GM23248 (cell line): ENCODE data around the gene EVA1C. TPM values are rescaled to one million over a fixed set of nuclear protein-coding genes. Genes with fewer than 3 reads are reported as not detected.

ENCODE experiments used
- DNase-seq: peaks from one replicate; pipeline ENCODE4 v3.0.0-alpha.2; 2015
- H2AFZ ChIP-seq: fragments of 200-600 bp; sonication (generic); 2 replicates; pipeline ENCODE4 v1.6.1; 2016; ENCODE audit warnings: antibody characterized with exemption
- H3F3A ChIP-seq: fragments of 200-600 bp; sonication (generic); 2 replicates; pipeline ENCODE4 v1.6.1; 2016; ENCODE audit warnings: mild to moderate bottlenecking, antibody characterized with exemption, mixed run types; ENCODE audit not compliant: insufficient read depth
- H3K27ac ChIP-seq: fragments of 200-600 bp; sonication (generic); 2 replicates; pipeline ENCODE4 v1.5.1; 2016; ENCODE audit warnings: mild to moderate bottlenecking
- H3K27me3 ChIP-seq: fragments of 200-600 bp; sonication (generic); replicated peaks from 2 replicates; pipeline ENCODE4 v1.6.1; 2016; ENCODE audit warnings: mild to moderate bottlenecking; ENCODE audit not compliant: insufficient read depth
- H3K36me3 ChIP-seq: fragments of 200-600 bp; sonication (generic); 2 replicates; pipeline ENCODE4 v1.6.1; 2016; ENCODE audit warnings: low read depth, mild to moderate bottlenecking
- H3K4me1 ChIP-seq: fragments of 200-600 bp; sonication (generic); 2 replicates; pipeline ENCODE4 v1.6.1; 2016; ENCODE audit warnings: mild to moderate bottlenecking; ENCODE audit not compliant: insufficient read depth
- H3K4me2 ChIP-seq: fragments of 200-600 bp; sonication (generic); one replicate; pipeline ENCODE4 v1.6.1; 2016; ENCODE audit warnings: mild to moderate bottlenecking; ENCODE audit not compliant: unreplicated experiment
- H3K4me3 ChIP-seq: fragments of 200-600 bp; sonication (generic); 2 replicates; pipeline ENCODE4 v1.5.1; 2016; ENCODE audit warnings: mild to moderate bottlenecking
- H3K79me2 ChIP-seq: fragments of 200-600 bp; sonication (generic); 2 replicates; pipeline ENCODE4 v1.6.1; 2016; ENCODE audit warnings: mild to moderate bottlenecking; ENCODE audit not compliant: insufficient read depth
- H3K9ac ChIP-seq: fragments of 200-600 bp; sonication (generic); 2 replicates; pipeline ENCODE4 v1.6.1; 2016; ENCODE audit warnings: mild to moderate bottlenecking
- H3K9me2 ChIP-seq: fragments of 200-600 bp; sonication (generic); 2 replicates; pipeline ENCODE4 v1.6.1; 2016; ENCODE audit warnings: mixed run types, mild to moderate bottlenecking, moderate library complexity; ENCODE audit not compliant: insufficient read depth
- H3K9me3 ChIP-seq: fragments of 200-600 bp; sonication (generic); one replicate; pipeline ENCODE4 v1.6.1; 2017; ENCODE audit warnings: low read depth
- H4K20me1 ChIP-seq: fragments of 200-600 bp; sonication (generic); 2 replicates; pipeline ENCODE4 v1.6.0; 2016; ENCODE audit not compliant: insufficient read depth
- EZH2 ChIP-seq: fragments of 200-600 bp; sonication (generic); IDR thresholded peaks from 2 replicates; pipeline ENCODE4 v1.6.1; 2018; ENCODE audit warnings: antibody characterized with exemption, mild to moderate bottlenecking; ENCODE audit not compliant: insufficient read depth, poor library complexity, severe bottlenecking
- EZH2phosphoT487 ChIP-seq: fragments of 200-600 bp; sonication (generic); IDR thresholded peaks from 2 replicates; pipeline ENCODE4 v1.6.1; 2018; ENCODE audit warnings: antibody characterized with exemption, moderate library complexity, mild to moderate bottlenecking, low read depth; ENCODE audit not compliant: insufficient read depth
- WGBS, 2 experiments: methylation state at CpG; one replicate each; pipeline ENCODE4 v1.1.6; 2015 to 2017; ENCODE audit warnings: low lambda C conversion rate in 2 of 2, low coverage in 1 of 2; ENCODE audit errors: missing lambda C conversion rate in 2 of 2; 5-methylcytosine and 5-hydroxymethylcytosine counted together
- in situ Hi-C: fragments of 300-500 bp; cut with MboI; formaldehyde crosslinking; loops from 2 replicates; pipeline ENCODE4 v1.15.0; 2020
- polyA plus RNA-seq: library from polyadenylated mRNA; unstranded; fragments of >200 nt; fragmentation: Nextera tagmentation; extraction: Ambion mirVana; gene quantifications from 2 replicates; pipeline ENCODE4 v1.2.1, GENCODE V29; 2016
- total RNA-seq: library from RNA; depleted of rRNA; stranded (reverse); fragments of >200 nt; shearing (Covaris generic); gene quantifications from 2 replicates; pipeline ENCODE4 v1.2.3, GENCODE V29; 2014

Gene EVA1C
- total and polyA plus RNA-seq, 2 experiments from 2014 or later = 1.9 to 2.2 TPM

DNA sequence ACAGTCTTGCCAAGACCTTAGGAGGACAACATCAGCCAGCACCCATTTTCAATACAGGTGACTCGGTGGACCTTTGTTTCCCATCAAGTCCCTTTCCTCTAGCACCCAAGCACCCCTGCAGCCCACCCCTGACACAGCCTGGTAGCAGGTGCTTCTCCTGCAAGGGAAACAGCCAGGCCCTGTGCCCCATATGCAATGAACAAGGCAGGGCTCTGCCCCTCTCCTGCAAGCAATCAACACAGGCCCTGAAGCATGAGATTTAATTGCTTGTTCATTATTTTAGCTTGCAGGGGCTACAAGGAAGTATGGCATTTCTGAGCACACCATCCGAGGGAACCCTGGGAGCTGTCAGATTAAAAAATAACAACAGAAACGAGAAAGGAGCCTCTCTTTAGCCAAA lies 137.4 kb downstream of the EVA1C start:
- H3K27me3 ChIP-seq = no peaks in the 10 kb centered on the region
- 69 to 70% methylated on average over 3 of the region's 3 CpGs for WGBS, 2 experiments
- H3K9me2 ChIP-seq = no peaks in the 10 kb centered on the region
- no peak for TF ChIP-seq EZH2
- no peak for TF ChIP-seq EZH2phosphoT487
- H3K79me2 ChIP-seq = no peaks in the 10 kb centered on the region
- peaks cover 5% of the 10 kb centered on the region; the same call in 1 of the 2 replicates for H3F3A ChIP-seq
- no peaks in the 10 kb centered on the region for H3K36me3 ChIP-seq
- H3K9me3 ChIP-seq = no peaks in the 10 kb centered on the region
- DNase-seq = no peak
- H3K4me2 ChIP-seq = no peak overlapping the region
- H3K4me1 ChIP-seq = peaks cover 4% of the 10 kb centered on the region; the same call in 1 of the 2 replicates
- no peak overlapping the region for H2AFZ ChIP-seq
- H3K4me3 ChIP-seq = no peak overlapping the region
- H3K27ac ChIP-seq = no peak overlapping the region
- in situ Hi-C loops = no loop called here
- H4K20me1 ChIP-seq = no peaks in the 10 kb centered on the region
- no peak overlapping the region for H3K9ac ChIP-seq

DNA sequence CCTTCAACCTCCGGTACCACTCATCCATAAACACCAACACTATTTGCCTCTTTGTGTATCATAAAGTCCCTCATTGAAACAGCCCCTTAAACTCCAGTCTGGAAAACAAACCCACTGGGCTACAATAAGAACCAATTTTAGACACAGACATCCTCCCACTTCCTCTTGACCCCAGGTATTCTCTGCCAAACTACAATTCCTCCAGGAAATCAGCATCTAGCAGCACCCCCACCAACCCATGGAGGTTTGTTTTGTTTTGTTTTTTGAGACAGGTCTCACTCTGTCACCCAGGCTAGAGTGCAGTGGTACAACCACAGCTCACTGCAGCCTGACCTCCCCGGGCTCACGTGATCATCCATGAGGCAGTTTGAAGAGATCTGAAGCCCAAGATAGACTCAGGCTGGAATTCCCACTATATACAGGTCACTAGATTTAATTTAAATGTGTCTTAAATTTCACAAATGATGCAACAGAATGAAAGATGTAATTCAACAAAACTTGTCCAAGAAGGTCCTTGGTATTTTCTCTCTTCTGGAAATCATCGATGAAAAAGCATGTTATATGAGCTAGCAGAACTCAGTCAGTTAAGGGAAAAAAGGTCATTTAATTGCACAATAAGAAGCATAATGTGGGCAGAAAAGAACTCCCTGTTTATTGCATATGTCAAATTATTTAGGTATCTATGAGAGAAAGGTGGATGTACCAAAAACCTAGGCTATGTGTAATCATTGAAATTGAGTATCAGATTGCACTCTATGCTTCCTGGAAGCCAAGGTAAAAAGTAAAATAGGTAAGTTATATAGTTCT lies 142.5 kb downstream of the EVA1C start:
- no peak overlapping the region for H3K4me3 ChIP-seq
- H4K20me1 ChIP-seq = no peaks in the 10 kb centered on the region
- no peak overlapping the region for H3K27ac ChIP-seq
- H3K9ac ChIP-seq = no peak overlapping the region
- H2AFZ ChIP-seq = no peak overlapping the region
- in situ Hi-C loops = no loop called here
- DNase-seq = no peak
- no peaks in the 10 kb centered on the region for H3K9me2 ChIP-seq
- no peaks in the 10 kb centered on the region for H3K9me3 ChIP-seq
- H3F3A ChIP-seq = peaks cover 5% of the 10 kb centered on the region; the same call in 1 of the 2 replicates
- TF ChIP-seq EZH2phosphoT487 (no peak), EZH2 (no peak)
- H3K36me3 ChIP-seq = no peaks in the 10 kb centered on the region
- no peak overlapping the region for H3K4me2 ChIP-seq
- H3K79me2 ChIP-seq = no peaks in the 10 kb centered on the region
- 94 to 99% methylated on average over 4 of the region's 4 CpGs for WGBS, 2 experiments
- no peaks in the 10 kb centered on the region for H3K27me3 ChIP-seq
- H3K4me1 ChIP-seq = no peaks in the 10 kb centered on the region

DNA sequence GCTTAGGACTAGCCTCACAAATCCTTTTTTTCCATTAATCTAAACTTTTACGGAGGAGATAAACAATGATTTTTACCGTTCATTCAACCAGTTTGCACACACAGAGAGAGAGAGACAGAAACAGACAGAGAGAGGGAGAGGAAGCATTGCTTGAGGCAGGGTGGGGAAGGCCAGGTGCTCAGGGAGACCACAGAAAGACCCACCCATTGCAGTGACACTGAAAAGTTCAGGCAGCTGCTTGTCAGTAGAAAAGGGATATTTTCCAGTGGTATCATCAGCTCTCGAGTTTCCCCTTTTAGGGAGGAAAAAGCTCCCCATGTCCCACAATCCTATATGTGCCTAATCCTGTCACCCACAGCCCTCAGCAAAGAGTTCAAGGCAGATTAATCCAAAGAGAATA lies 145.6 kb downstream of the EVA1C start:
- in situ Hi-C loops = no loop called here
- Histone ChIP-seq H3K9me3 (no peaks in the 10 kb centered on the region), H3F3A (no peaks in the 10 kb centered on the region), H3K9ac (no peak overlapping the region), H3K36me3 (no peaks in the 10 kb centered on the region), H3K79me2 (no peaks in the 10 kb centered on the region), H3K27me3 (no peaks in the 10 kb centered on the region), H3K4me3 (no peak overlapping the region), H3K4me2 (no peak overlapping the region), H3K27ac (no peak overlapping the region), H4K20me1 (no peaks in the 10 kb centered on the region), H3K9me2 (no peaks in the 10 kb centered on the region), H2AFZ (no peak overlapping the region), H3K4me1 (no peaks in the 10 kb centered on the region)
- WGBS, 2 experiments = 89 to 92% methylated on average over 3 of the region's 3 CpGs
- TF ChIP-seq EZH2phosphoT487 = no peak
- TF ChIP-seq EZH2 = no peak
- no peak for DNase-seq

DNA sequence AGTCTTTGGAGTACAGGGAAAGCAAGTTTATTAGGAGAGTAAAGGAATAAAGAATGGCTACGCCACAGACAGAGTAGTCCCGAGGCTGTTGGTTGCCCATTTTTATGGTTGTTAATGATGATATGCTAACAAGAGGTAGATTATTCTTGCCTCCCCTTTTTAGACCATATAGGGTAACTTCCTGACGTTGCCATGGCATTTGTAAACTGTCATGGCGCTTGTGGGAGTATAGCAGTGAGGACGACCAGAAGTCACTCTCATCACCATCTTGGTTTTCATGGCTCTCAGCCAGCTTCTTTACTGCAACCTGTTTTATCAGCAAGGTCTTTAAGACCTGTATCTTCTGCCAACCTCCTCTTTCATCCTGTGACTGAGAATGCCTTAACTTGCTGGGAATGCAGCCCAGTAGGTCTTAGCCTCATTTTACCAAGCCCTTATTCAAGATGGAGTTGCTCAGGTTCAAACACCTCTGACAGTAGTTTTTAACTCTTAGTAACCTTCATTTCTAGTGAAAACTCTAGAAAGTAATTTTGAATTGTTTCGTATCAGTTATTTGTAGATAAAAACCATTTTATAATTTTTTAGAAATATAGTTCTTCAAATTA lies 146.6 kb downstream of the EVA1C start:
- in situ Hi-C loops = no loop called here
- no peaks in the 10 kb centered on the region for H3K36me3 ChIP-seq
- H3F3A ChIP-seq = no peaks in the 10 kb centered on the region
- WGBS, 2 experiments = 92 to 96% methylated on average over 6 of the region's 6 CpGs
- H3K79me2 ChIP-seq = no peaks in the 10 kb centered on the region
- no peak overlapping the region for H3K9ac ChIP-seq
- H2AFZ ChIP-seq = no peak overlapping the region
- H3K27me3 ChIP-seq = no peaks in the 10 kb centered on the region
- no peak overlapping the region for H3K4me3 ChIP-seq
- H3K4me2 ChIP-seq = no peak overlapping the region
- no peaks in the 10 kb centered on the region for H3K9me3 ChIP-seq
- no peak for DNase-seq
- H3K9me2 ChIP-seq = no peaks in the 10 kb centered on the region
- TF ChIP-seq EZH2 (no peak), EZH2phosphoT487 (no peak)
- no peaks in the 10 kb centered on the region for H4K20me1 ChIP-seq
- no peak overlapping the region for H3K27ac ChIP-seq
- H3K4me1 ChIP-seq = no peaks in the 10 kb centered on the region
